GM12892 (cell line): ENCODE results near the gene PLSCR1.

Source experiments
- POLR2A ChIP-seq: IDR thresholded peaks from 2 replicates; pipeline ENCODE4 v1.6.1; 2011; ENCODE audit warnings: low read depth, low read length, control low read depth
- POLR2AphosphoS5 ChIP-seq: IDR thresholded peaks from 2 replicates; pipeline ENCODE4 v1.6.1; 2011; ENCODE audit warnings: low read depth, low read length, control low read depth
- TAF1 ChIP-seq: IDR thresholded peaks from 2 replicates; pipeline ENCODE4 v1.6.1; 2011; ENCODE audit warnings: low read depth, mild to moderate bottlenecking, control low read depth, low read length, borderline replicate concordance

DNA sequence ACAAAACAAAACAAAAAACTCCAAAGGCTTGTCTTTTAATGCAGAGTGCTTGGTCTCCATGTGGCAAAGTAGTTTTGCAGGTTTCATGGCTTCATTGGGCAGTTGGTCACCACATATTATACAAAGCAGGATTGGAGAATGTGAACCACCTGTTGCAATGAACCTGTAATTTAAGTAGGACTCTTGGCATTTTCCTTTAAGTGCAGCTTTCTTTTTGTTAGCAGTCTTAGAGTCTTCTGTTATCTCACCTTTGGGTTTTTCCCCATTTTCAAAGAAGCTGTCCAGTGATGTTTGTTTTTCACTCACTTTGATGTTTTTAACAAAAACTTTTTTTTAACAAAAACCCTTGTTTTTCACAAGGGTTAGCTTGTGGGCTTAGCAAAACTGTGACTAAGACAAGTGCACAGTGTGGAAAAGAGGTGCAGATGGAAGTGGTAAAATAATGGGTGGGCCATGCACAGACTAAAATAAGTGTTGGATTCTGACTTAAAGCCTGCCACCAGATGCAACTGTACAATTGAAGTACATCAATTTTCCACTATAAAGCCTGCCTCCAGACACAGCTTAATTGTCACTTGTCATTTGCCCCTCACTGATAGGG lies 2.9 kb upstream of the PLSCR1 start:
- TF ChIP-seq TAF1 (no peak), POLR2A (no peak), POLR2AphosphoS5 (no peak)
